OCI-LY7 (cell line): Measurements from ENCODE around the gene NRG2.

Experiments used
- CTCF ChIP-seq: fragments of 200-600 bp; sonication (generic); conservative IDR thresholded peaks from 2 replicates; pipeline ENCODE4 v1.5.1; 2014; ENCODE audit warnings: mild to moderate bottlenecking, antibody characterized with exemption, low read length, moderate library complexity, mixed read lengths
- EZH2phosphoT487 ChIP-seq: fragments of 200-600 bp; sonication (generic); IDR thresholded peaks from 2 replicates; pipeline ENCODE4 v1.6.1; 2018; ENCODE audit warnings: low read depth, borderline replicate concordance, mild to moderate bottlenecking, mixed run types, antibody characterized with exemption, low read length, moderate library complexity, mixed read lengths

- TF ChIP-seq CTCF (no peak), EZH2phosphoT487 (no peak)
Measured at GRCh38 chr5:139875957-139876356, 167.1 kb downstream of the NRG2 start.
